ENCODE measurements around the gene SOX8.

SOX8 gene

DNA sequence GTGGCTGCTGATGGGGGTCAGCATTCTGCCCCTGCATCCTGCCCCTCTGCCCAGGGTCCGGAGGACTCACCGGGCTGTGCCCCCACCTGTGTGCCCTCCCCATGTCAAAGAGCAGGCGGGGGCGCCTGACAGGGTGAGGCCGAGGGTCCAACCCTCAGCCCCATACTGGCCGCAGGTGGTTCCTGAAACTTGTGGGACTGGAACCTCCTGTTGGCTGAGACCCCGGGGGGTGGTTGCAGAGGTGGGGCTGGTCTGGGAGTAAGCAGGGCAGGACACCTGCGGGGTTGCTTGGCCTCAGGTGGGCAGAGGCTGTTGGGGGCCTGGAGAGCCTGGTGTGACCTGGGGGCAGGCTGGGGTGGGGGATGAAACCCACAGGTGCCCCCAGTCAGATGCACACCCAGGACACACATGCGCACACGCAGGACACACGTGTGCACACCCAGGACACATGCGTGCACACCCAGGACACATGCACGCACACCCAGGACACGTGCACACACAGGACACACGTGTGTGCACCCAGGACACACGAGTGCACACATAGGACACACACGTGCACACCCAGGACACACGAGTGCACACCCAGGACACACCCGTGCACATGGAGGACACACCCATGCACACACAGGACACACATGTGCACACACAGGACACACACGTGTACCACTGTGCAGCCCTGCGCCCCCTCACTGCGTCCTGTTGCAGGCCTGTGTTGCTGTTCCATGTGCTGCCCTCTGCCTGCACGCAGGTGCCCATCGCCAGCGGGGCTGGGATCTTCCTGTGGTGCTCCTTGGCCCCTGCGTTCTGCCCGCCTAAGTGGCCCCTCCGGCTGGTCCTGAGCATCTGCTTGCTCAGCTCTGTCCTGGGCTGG lies 31.4 kb downstream of the SOX8 start:
- Histone ChIP-seq H2AFZ (ENCODE audit: low read length) (no peak overlapping the region), H3K4me3 (ENCODE audit: low read depth, low read length, poor library complexity, severe bottlenecking) (no peak overlapping the region), H3K9me3 (ENCODE audit: low read length) (no peaks in the 10 kb centered on the region), H3K27me3 (ENCODE audit: insufficient read depth, low read length) (peaks cover 5% of the 10 kb centered on the region; the same call in 1 of the 2 replicates), H3K27ac (ENCODE audit: low read depth, low read length, poor library complexity, severe bottlenecking) (no peak overlapping the region), H3K9me2 (ENCODE audit: low read depth, low read length) (no peaks in the 10 kb centered on the region), H3F3A (ENCODE audit: insufficient read depth, low read length) (no peaks in the 10 kb centered on the region), H3K4me2 (ENCODE audit: low read length) (no peak overlapping the region), H3K79me2 (ENCODE audit: insufficient read depth, low read length) (no peaks in the 10 kb centered on the region), H4K20me1 (ENCODE audit: insufficient read depth, low read length) (no peaks in the 10 kb centered on the region), H3K4me1 (ENCODE audit: insufficient read depth, low read length, severe bottlenecking) (no peaks in the 10 kb centered on the region), H3K9ac (ENCODE audit: low read length) (no peak overlapping the region), H3K36me3 (ENCODE audit: insufficient read depth, low read length) (no peaks in the 10 kb centered on the region)
- TF ChIP-seq EZH2 (IDR thresholded peaks at IDR 0.05; ENCODE audit: borderline replicate concordance, low read length): no peak
- TF ChIP-seq, protein P1, sequence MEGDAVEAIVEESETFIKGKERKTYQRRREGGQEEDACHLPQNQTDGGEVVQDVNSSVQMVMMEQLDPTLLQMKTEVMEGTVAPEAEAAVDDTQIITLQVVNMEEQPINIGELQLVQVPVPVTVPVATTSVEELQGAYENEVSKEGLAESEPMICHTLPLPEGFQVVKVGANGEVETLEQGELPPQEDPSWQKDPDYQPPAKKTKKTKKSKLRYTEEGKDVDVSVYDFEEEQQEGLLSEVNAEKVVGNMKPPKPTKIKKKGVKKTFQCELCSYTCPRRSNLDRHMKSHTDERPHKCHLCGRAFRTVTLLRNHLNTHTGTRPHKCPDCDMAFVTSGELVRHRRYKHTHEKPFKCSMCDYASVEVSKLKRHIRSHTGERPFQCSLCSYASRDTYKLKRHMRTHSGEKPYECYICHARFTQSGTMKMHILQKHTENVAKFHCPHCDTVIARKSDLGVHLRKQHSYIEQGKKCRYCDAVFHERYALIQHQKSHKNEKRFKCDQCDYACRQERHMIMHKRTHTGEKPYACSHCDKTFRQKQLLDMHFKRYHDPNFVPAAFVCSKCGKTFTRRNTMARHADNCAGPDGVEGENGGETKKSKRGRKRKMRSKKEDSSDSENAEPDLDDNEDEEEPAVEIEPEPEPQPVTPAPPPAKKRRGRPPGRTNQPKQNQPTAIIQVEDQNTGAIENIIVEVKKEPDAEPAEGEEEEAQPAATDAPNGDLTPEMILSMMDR (IDR thresholded peaks at IDR 0.05; ENCODE audit: low read length): no peak

DNA sequence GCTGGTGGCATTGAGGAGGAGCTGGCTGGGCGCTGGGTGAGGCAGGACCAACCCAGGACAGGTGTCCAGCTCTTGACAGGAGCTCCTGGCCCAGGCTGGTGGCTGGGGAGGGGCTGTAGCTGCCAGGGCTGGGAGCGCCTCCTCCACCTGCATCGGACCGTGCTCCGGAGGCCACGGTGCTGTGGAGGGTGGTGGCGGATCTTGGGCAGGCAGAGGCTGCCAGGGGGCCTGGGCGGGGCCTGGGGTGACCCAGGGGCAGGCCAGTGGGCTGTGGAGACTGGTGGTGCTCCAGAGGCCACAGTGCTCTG lies 32.0 kb downstream of the SOX8 start:
- H3K27me3 ChIP-seq (ENCODE audit: insufficient read depth, low read length): peaks cover 2% of the 10 kb centered on the region; the same call in 1 of the 2 replicates
- no peak overlapping the region for H3K4me2 ChIP-seq (ENCODE audit: low read length)
- H2AFZ ChIP-seq (ENCODE audit: low read length): no peak overlapping the region
- H3F3A ChIP-seq (ENCODE audit: insufficient read depth, low read length): no peaks in the 10 kb centered on the region
- H3K4me3 ChIP-seq (ENCODE audit: low read depth, low read length, poor library complexity, severe bottlenecking): no peak overlapping the region
- H3K9me3 ChIP-seq (ENCODE audit: low read length): no peaks in the 10 kb centered on the region
- H3K27ac ChIP-seq (ENCODE audit: low read depth, low read length, poor library complexity, severe bottlenecking): no peak overlapping the region
- H3K9me2 ChIP-seq (ENCODE audit: low read depth, low read length): no peaks in the 10 kb centered on the region
- H3K9ac ChIP-seq (ENCODE audit: low read length): no peak overlapping the region
- TF ChIP-seq EZH2 (IDR thresholded peaks at IDR 0.05; ENCODE audit: borderline replicate concordance, low read length): no peak
- TF ChIP-seq, protein P1 (IDR thresholded peaks at IDR 0.05; ENCODE audit: low read length): no peak
- H3K36me3 ChIP-seq (ENCODE audit: insufficient read depth, low read length): no peaks in the 10 kb centered on the region
- H3K79me2 ChIP-seq (ENCODE audit: insufficient read depth, low read length): no peaks in the 10 kb centered on the region
- no peaks in the 10 kb centered on the region for H3K4me1 ChIP-seq (ENCODE audit: insufficient read depth, low read length, severe bottlenecking)
- no peaks in the 10 kb centered on the region for H4K20me1 ChIP-seq (ENCODE audit: insufficient read depth, low read length)

DNA sequence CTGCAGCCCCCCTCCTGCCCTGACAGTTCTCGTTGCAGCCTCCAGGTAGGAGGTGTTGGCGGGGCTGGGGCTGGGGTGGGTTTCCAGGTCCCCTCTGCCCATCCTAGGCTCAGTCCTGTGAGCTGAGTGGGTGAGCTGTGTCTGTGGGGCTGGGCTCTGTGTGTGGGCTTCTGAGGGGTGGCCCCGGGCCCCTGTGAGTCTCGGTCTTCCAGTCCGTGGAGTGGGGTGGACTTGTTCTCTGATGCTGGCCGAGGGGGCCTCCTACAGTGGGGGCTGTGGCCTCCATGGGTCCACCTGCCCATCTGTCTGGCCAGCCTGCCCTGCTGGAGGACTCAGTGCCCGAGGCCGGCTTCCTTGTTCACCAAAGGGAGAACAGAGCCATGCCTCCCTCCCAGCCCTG lies 32.7 kb downstream of the SOX8 start:
- H3K9me2 ChIP-seq (ENCODE audit: low read depth, low read length): no peaks in the 10 kb centered on the region
- no peak overlapping the region for H2AFZ ChIP-seq (ENCODE audit: low read length)
- no peaks in the 10 kb centered on the region for H3K79me2 ChIP-seq (ENCODE audit: insufficient read depth, low read length)
- TF ChIP-seq, protein P1 (IDR thresholded peaks at IDR 0.05; ENCODE audit: low read length): no peak
- no peak for TF ChIP-seq EZH2 (IDR thresholded peaks at IDR 0.05; ENCODE audit: borderline replicate concordance, low read length)
- H3K27me3 ChIP-seq (ENCODE audit: insufficient read depth, low read length): no peaks in the 10 kb centered on the region; the same call in 1 of the 2 replicates
- H3K27ac ChIP-seq (ENCODE audit: low read depth, low read length, poor library complexity, severe bottlenecking): no peak overlapping the region
- no peak overlapping the region for H3K9ac ChIP-seq (ENCODE audit: low read length)
- H3K4me2 ChIP-seq (ENCODE audit: low read length): no peak overlapping the region
- no peak overlapping the region for H3K4me3 ChIP-seq (ENCODE audit: low read depth, low read length, poor library complexity, severe bottlenecking)
- H3K36me3 ChIP-seq (ENCODE audit: insufficient read depth, low read length): no peaks in the 10 kb centered on the region
- no peaks in the 10 kb centered on the region for H3K4me1 ChIP-seq (ENCODE audit: insufficient read depth, low read length, severe bottlenecking)
- H4K20me1 ChIP-seq (ENCODE audit: insufficient read depth, low read length): no peaks in the 10 kb centered on the region
- no peaks in the 10 kb centered on the region for H3K9me3 ChIP-seq (ENCODE audit: low read length)
- H3F3A ChIP-seq (ENCODE audit: insufficient read depth, low read length): no peaks in the 10 kb centered on the region
